ENCODE data around the gene BBS4. TPM values are rescaled to one million over a fixed set of nuclear protein-coding genes. Genes with fewer than 3 reads are reported as not detected.

Gene BBS4
- polyA plus RNA-seq, 2 donors = 5.2 to 6.4 TPM

DNA sequence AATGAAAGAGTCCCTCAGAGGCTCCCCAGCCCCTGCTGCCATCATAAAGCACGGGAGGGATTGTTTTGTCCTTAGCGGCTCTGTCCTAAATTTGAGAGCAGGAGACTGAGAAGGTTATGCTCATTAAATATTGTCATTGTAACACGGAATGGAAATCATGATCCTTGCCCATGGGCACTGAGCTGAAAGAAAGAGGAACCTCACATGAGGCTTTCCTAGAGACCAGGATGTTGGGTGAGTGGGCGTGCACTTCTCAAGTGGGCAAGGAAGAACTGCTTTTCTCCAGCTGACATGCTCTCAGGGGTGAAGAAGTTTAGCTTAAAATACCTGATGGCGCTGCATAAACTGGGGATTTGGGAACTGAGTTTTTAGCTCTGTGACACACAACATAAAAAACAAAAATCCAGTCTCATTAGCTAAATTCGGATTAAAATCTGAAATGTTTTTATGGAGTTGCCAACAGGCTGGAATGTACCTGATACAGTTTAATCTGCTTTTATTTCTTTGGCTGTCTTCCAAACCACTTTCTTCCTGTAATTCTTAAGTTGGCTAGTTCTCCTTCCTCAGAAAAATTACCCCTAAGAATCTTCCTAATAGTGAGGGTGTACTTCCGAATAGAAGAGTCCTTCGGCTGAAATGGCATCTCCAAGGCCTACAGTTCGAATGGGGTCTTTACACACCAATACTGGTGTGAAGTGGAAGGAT is 65.9 kb downstream of the BBS4 start:
- no peak overlapping the region for H3K27ac ChIP-seq (ENCODE audit: low read depth in 2 of 2, low read length in 1 of 2)
- WGBS, 2 donors = 77% methylated on average over 9 of the region's 9 CpGs
- no peak overlapping the region for H3K4me3 ChIP-seq (ENCODE audit: low read depth in 1 of 2, low read length in 2 of 2)
- no peaks in the 10 kb centered on the region for H3K27me3 ChIP-seq (ENCODE audit: control insufficient read depth in 1 of 2, insufficient read depth in 2 of 2, low read length in 2 of 2)
- no peaks in the 10 kb centered on the region for H3K4me1 ChIP-seq (ENCODE audit: control insufficient read depth in 2 of 2, insufficient read depth in 2 of 2, low read length in 1 of 2)
- H3K9me3 ChIP-seq (ENCODE audit: control insufficient read depth in 2 of 2, insufficient read depth in 1 of 2, low read depth in 1 of 2, low read length in 1 of 2) = no peaks in the 10 kb centered on the region
- H3K36me3 ChIP-seq (ENCODE audit: control insufficient read depth in 2 of 2, insufficient read depth in 2 of 2, low read length in 1 of 2) = peaks cover 17 to 23% of the 10 kb centered on the region in 2 donors

DNA sequence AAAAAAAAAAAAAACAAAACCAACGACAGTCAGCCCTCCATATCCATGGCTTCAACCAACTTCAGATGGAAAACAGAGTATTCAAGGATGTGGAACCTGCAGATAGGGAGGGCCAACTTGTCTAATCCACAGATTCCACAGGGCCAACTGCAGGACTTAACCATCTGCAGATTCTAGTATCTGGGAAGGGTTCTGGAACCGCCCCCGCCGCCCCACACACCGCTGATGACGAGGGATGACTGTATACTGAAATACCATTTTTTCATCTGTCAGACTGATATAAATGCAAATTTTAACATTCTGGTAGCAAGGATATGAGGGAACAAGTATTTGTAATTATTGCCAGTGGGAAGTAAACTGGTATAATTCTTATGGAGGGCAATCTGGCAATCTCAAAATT is 68.1 kb downstream of the BBS4 start:
- WGBS, 2 donors = 91 to 95% methylated on average over 6 of the region's 6 CpGs
- Histone ChIP-seq H3K27me3 (ENCODE audit: control insufficient read depth in 1 of 2, insufficient read depth in 2 of 2, low read length in 2 of 2) (no peaks in the 10 kb centered on the region), H3K36me3 (ENCODE audit: control insufficient read depth in 2 of 2, insufficient read depth in 2 of 2, low read length in 1 of 2) (peaks cover 17 to 23% of the 10 kb centered on the region in 2 donors), H3K4me3 (ENCODE audit: low read depth in 1 of 2, low read length in 2 of 2) (no peak overlapping the region), H3K4me1 (ENCODE audit: control insufficient read depth in 2 of 2, insufficient read depth in 2 of 2, low read length in 1 of 2) (no peaks in the 10 kb centered on the region), H3K27ac (ENCODE audit: low read depth in 2 of 2, low read length in 1 of 2) (no peak overlapping the region), H3K9me3 (ENCODE audit: control insufficient read depth in 2 of 2, insufficient read depth in 1 of 2, low read depth in 1 of 2, low read length in 1 of 2) (no peaks in the 10 kb centered on the region)

DNA sequence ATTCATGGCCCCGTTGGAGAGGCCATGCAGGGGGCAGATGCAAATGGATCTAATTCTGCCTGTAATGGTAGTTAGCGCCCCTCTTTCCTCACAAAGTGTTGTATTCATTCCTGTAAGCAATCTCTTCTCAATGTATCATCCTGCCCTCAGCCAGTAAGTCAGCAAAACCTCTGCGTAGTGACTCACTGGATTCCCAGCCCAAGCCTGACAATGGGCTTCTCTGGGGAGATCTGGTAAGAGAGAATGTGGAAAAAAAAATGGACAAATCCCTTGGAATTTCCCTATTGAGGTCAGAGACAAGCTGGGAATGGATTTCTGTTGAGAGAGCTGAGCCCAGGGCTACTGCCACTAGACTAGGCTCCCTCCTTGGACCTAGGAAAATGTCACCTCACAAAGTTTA is 72.2 kb downstream of the BBS4 start:
- H3K27ac ChIP-seq (ENCODE audit: low read depth in 2 of 2, low read length in 1 of 2) = no peak overlapping the region
- H3K36me3 ChIP-seq (ENCODE audit: control insufficient read depth in 2 of 2, insufficient read depth in 2 of 2, low read length in 1 of 2) = peaks cover 10 to 16% of the 10 kb centered on the region in 2 donors
- 79 to 80% methylated on average over 3 of the region's 3 CpGs for WGBS, 2 donors
- H3K9me3 ChIP-seq (ENCODE audit: control insufficient read depth in 2 of 2, insufficient read depth in 1 of 2, low read depth in 1 of 2, low read length in 1 of 2) = no peaks in the 10 kb centered on the region
- H3K4me3 ChIP-seq (ENCODE audit: low read depth in 1 of 2, low read length in 2 of 2) = no peak overlapping the region
- no peaks in the 10 kb centered on the region for H3K27me3 ChIP-seq (ENCODE audit: control insufficient read depth in 1 of 2, insufficient read depth in 2 of 2, low read length in 2 of 2)
- no peaks in the 10 kb centered on the region for H3K4me1 ChIP-seq (ENCODE audit: control insufficient read depth in 2 of 2, insufficient read depth in 2 of 2, low read length in 1 of 2)

DNA sequence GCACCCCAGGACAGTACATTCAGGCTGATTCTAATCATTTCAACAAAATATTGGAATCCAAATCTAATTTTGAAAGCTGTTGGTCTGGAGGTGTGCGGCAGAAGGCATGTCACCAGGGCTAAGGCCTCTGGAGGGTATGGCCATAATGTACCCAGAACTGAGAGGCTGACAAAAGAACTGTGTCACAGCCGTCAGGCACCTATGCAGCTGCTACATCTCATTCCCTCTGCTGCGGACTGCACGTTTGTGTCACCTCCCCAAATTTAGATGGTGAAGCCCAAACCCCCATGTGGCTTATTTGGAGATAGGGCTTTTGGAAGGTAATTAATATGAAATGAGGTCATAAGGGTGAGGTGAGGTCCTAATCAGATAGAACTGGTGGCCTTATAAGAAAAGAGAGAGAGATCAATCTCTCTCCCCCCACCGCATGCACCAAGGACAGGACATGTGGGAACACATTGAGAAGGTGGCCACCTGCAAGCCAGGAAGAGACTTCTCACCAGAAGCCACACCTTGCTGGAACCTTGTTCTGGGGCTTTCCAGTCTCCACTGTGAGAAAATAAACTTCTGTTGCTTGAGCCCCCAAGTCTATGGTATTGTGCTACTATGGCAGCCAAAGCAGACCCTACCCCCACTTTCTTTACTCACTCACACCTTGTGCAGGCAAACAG is 74.7 kb downstream of the BBS4 start:
- peaks cover 5 to 7% of the 10 kb centered on the region in 2 donors for H3K36me3 ChIP-seq (ENCODE audit: control insufficient read depth in 2 of 2, insufficient read depth in 2 of 2, low read length in 1 of 2)
- no peaks in the 10 kb centered on the region for H3K9me3 ChIP-seq (ENCODE audit: control insufficient read depth in 2 of 2, insufficient read depth in 1 of 2, low read depth in 1 of 2, low read length in 1 of 2)
- H3K27ac ChIP-seq (ENCODE audit: low read depth in 2 of 2, low read length in 1 of 2) = no peak overlapping the region
- H3K4me3 ChIP-seq (ENCODE audit: low read depth in 1 of 2, low read length in 2 of 2) = no peak overlapping the region
- H3K27me3 ChIP-seq (ENCODE audit: control insufficient read depth in 1 of 2, insufficient read depth in 2 of 2, low read length in 2 of 2) = no peaks in the 10 kb centered on the region
- no peaks in the 10 kb centered on the region for H3K4me1 ChIP-seq (ENCODE audit: control insufficient read depth in 2 of 2, insufficient read depth in 2 of 2, low read length in 1 of 2)
- 79 to 91% methylated on average over 5 of the region's 5 CpGs for WGBS, 2 donors

DNA sequence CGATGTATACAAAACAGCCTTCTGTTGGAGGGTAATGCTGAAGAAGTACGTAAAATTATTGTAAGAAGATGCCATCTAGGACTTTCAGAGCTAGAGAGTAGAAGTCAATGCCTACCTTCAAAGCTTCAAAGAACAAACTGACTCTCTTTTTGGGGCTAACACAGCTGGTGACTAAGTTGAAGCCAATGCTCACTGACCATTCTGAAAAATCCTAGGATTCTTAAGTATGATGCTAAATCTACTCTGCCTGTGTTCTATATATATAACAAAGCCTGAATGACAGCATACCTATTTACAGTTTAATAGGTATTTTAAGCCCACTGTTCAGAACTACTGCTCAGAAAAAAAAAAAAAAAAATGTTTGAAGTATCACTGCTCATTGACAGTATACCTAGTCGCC is 78.6 kb downstream of the BBS4 start:
- Histone ChIP-seq H3K4me1 (ENCODE audit: control insufficient read depth in 2 of 2, insufficient read depth in 2 of 2, low read length in 1 of 2) (no peaks in the 10 kb centered on the region), H3K36me3 (ENCODE audit: control insufficient read depth in 2 of 2, insufficient read depth in 2 of 2, low read length in 1 of 2) (peaks cover 0 to 2% of the 10 kb centered on the region in 2 donors), H3K27me3 (ENCODE audit: control insufficient read depth in 1 of 2, insufficient read depth in 2 of 2, low read length in 2 of 2) (no peaks in the 10 kb centered on the region), H3K9me3 (ENCODE audit: control insufficient read depth in 2 of 2, insufficient read depth in 1 of 2, low read depth in 1 of 2, low read length in 1 of 2) (peaks cover 3 to 5% of the 10 kb centered on the region in 2 donors), H3K4me3 (ENCODE audit: low read depth in 1 of 2, low read length in 2 of 2) (no peak overlapping the region), H3K27ac (ENCODE audit: low read depth in 2 of 2, low read length in 1 of 2) (no peak overlapping the region)
- 92 to 97% methylated on average over 3 of the region's 3 CpGs for WGBS, 2 donors

DNA sequence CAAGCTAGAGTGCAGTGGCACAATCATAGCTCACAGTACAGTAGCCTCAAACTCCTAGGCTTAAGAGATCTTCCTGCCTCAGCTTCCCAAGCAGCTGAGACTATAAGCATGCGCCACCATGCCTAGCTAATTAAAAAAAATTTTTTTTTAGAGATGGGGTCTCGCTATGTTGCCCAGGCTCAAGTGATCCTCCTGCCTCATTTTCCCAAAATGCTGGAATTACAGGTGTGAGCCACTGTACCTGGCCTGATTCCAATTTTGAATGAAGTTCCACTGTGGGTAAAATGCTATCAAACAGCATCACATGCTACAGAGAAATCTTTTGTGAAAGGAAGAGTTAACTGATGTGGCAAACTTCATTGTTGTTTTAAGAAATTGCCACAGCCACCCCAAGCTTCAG is 80.0 kb downstream of the BBS4 start:
- Histone ChIP-seq H3K9me3 (ENCODE audit: control insufficient read depth in 2 of 2, insufficient read depth in 1 of 2, low read depth in 1 of 2, low read length in 1 of 2) (peaks cover 3 to 5% of the 10 kb centered on the region in 2 donors), H3K4me3 (ENCODE audit: low read depth in 1 of 2, low read length in 2 of 2) (no peak overlapping the region), H3K27ac (ENCODE audit: low read depth in 2 of 2, low read length in 1 of 2) (no peak overlapping the region), H3K36me3 (ENCODE audit: control insufficient read depth in 2 of 2, insufficient read depth in 2 of 2, low read length in 1 of 2) (peaks cover 0 to 3% of the 10 kb centered on the region in 2 donors), H3K27me3 (ENCODE audit: control insufficient read depth in 1 of 2, insufficient read depth in 2 of 2, low read length in 2 of 2) (no peaks in the 10 kb centered on the region), H3K4me1 (ENCODE audit: control insufficient read depth in 2 of 2, insufficient read depth in 2 of 2, low read length in 1 of 2) (no peaks in the 10 kb centered on the region)
- 94 to 98% methylated on average over 2 of the region's 2 CpGs for whole genome bisulfite sequencing, 2 donors

DNA sequence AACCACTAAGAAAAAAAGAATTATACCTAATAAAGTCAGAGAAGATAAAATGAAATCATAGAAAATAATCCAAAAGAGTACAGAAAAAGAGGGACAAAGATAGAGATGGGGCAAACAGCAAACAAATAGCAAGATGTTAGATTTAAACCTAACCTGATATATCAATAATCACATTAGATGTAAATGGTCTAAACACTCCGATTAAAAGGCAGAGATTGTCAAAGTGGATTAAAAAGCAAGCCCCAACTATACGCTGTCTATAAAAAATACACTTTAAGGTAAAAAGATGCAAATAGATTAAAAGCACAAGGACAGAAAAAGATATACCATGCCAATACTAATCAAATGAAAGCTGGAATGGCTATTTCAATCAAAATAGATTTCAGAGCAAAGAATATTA is 80.8 kb downstream of the BBS4 start:
- no peak overlapping the region for H3K4me3 ChIP-seq (ENCODE audit: low read depth in 1 of 2, low read length in 2 of 2)
- H3K27ac ChIP-seq (ENCODE audit: low read depth in 2 of 2, low read length in 1 of 2) = no peak overlapping the region
- no peaks in the 10 kb centered on the region for H3K4me1 ChIP-seq (ENCODE audit: control insufficient read depth in 2 of 2, insufficient read depth in 2 of 2, low read length in 1 of 2)
- H3K27me3 ChIP-seq (ENCODE audit: control insufficient read depth in 1 of 2, insufficient read depth in 2 of 2, low read length in 2 of 2) = no peaks in the 10 kb centered on the region
- WGBS, 2 donors = 95 to 99% methylated on average over 2 of the region's 2 CpGs
- peaks cover 2 to 5% of the 10 kb centered on the region in 2 donors for H3K36me3 ChIP-seq (ENCODE audit: control insufficient read depth in 2 of 2, insufficient read depth in 2 of 2, low read length in 1 of 2)
- H3K9me3 ChIP-seq (ENCODE audit: control insufficient read depth in 2 of 2, insufficient read depth in 1 of 2, low read depth in 1 of 2, low read length in 1 of 2) = peaks cover 3 to 5% of the 10 kb centered on the region in 2 donors

DNA sequence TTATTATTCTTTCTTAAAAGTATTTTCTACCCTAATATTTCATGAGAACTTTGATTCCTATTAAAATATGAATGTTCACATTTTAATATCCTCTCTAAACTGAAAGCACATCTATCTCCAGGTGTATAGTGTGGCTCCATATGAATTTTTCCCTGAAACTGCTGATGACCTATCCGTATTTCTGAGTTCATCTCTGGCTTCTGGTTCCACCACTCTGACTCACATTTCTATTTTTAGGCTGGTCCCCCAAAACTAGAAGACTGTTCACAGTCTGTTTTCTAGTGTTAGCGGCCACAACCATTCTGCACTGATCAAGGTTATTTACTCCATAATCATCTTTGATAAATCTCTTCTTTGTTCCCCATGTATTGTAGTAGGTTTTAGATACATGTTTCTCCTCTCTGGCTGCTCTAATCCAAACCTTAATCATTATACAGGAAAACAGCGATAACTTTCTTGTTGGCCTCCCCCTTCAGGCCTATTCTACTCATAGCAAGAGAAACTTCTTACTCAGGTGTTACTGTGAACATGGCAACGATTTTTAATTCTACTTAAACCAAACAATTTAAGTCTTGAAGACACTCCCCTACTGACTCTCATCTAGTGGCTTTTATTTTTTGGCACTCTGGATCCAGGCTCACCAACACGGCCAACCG is 84.8 kb downstream of the BBS4 start:
- H3K36me3 ChIP-seq (ENCODE audit: control insufficient read depth in 2 of 2, insufficient read depth in 2 of 2, low read length in 1 of 2) = peaks cover 8 to 11% of the 10 kb centered on the region in 2 donors
- WGBS, 2 donors = 81 to 83% methylated on average over 6 of the region's 6 CpGs

DNA sequence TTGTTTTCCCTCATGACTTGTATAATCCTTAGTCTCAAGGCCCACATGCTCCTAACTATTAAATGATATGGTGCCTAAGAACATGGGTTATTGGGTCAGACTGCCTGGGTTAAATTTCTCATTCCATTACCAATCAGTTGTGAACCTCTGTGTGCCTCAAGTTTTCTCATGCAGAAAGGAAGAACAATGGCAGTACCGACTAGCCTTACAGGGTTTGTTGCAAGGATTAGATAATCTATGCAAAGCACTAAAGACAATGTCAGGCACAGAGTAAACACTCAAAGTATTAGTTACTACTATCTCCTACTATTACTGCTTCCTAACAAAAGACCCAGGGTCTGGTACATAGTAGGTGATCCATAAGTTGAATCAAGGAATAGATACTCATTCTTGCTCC is 85.3 kb downstream of the BBS4 start:
- Histone ChIP-seq H3K27me3 (ENCODE audit: control insufficient read depth in 1 of 2, insufficient read depth in 2 of 2, low read length in 2 of 2) (no peaks in the 10 kb centered on the region), H3K4me3 (ENCODE audit: low read depth in 1 of 2, low read length in 2 of 2) (no peak overlapping the region), H3K4me1 (ENCODE audit: control insufficient read depth in 2 of 2, insufficient read depth in 2 of 2, low read length in 1 of 2) (no peaks in the 10 kb centered on the region), H3K27ac (ENCODE audit: low read depth in 2 of 2, low read length in 1 of 2) (no peak overlapping the region), H3K9me3 (ENCODE audit: control insufficient read depth in 2 of 2, insufficient read depth in 1 of 2, low read depth in 1 of 2, low read length in 1 of 2) (peaks cover 3 to 5% of the 10 kb centered on the region in 2 donors), H3K36me3 (ENCODE audit: control insufficient read depth in 2 of 2, insufficient read depth in 2 of 2, low read length in 1 of 2) (peaks cover 8 to 11% of the 10 kb centered on the region in 2 donors)
- 56 to 59% methylated on average over 1 of the region's 1 CpG for WGBS, 2 donors

More for the DNA sequence above, 84.8 kb downstream of the BBS4 start:
- H3K4me3 ChIP-seq (ENCODE audit: low read depth in 1 of 2, low read length in 2 of 2) = no peak overlapping the region
- no peak overlapping the region for H3K27ac ChIP-seq (ENCODE audit: low read depth in 2 of 2, low read length in 1 of 2)
- H3K27me3 ChIP-seq (ENCODE audit: control insufficient read depth in 1 of 2, insufficient read depth in 2 of 2, low read length in 2 of 2) = no peaks in the 10 kb centered on the region
- peaks cover 3 to 5% of the 10 kb centered on the region in 2 donors for H3K9me3 ChIP-seq (ENCODE audit: control insufficient read depth in 2 of 2, insufficient read depth in 1 of 2, low read depth in 1 of 2, low read length in 1 of 2)
- H3K4me1 ChIP-seq (ENCODE audit: control insufficient read depth in 2 of 2, insufficient read depth in 2 of 2, low read length in 1 of 2) = no peaks in the 10 kb centered on the region

All from esophagus (tissue), 2 donors.